Liver (tissue), 9 donors: ENCODE measurements around the gene SLC2A1. TPM values are rescaled to one million over a fixed set of nuclear protein-coding genes. Genes with fewer than 3 reads are reported as not detected.

Experiments used
- DNase-seq: peaks from one replicate; pipeline ENCODE4 v3.0.0-alpha.2; 2017; ENCODE audit warnings: low spot score
- H3K27ac ChIP-seq, 2 donors: one replicate each; pipeline ENCODE4 v1.7.0; 2013; ENCODE audit warnings: inconsistent platforms in 2 of 2, low read length in 2 of 2, control low read depth in 1 of 2, low read depth in 1 of 2, mild to moderate bottlenecking in 1 of 2
- H3K27me3 ChIP-seq, 4 donors: one replicate each; pipeline versions ENCODE4 v1.6.1 to v1.7.0; 2013; ENCODE audit warnings: low read length in 3 of 4, inconsistent platforms in 1 of 4, mild to moderate bottlenecking in 1 of 4, moderate library complexity in 1 of 4; ENCODE audit not compliant: control insufficient read depth in 4 of 4, insufficient read depth in 4 of 4
- H3K36me3 ChIP-seq, 4 donors: one replicate each; pipeline versions ENCODE4 v1.6.1 to v1.7.0; 2013; ENCODE audit warnings: low read length in 3 of 4, mild to moderate bottlenecking in 3 of 4, low read depth in 1 of 4, moderate library complexity in 1 of 4; ENCODE audit not compliant: control insufficient read depth in 4 of 4, insufficient read depth in 3 of 4
- H3K4me1 ChIP-seq, 4 donors: one replicate each; pipeline versions ENCODE4 v1.6.1 to v1.7.0; 2013; ENCODE audit warnings: low read length in 3 of 4, mild to moderate bottlenecking in 3 of 4, moderate library complexity in 1 of 4; ENCODE audit not compliant: control insufficient read depth in 4 of 4, insufficient read depth in 4 of 4
- H3K4me3 ChIP-seq, 3 donors: one replicate each; pipeline versions ENCODE4 v1.6.1 to v1.7.0; 2013; ENCODE audit warnings: low read length in 3 of 3, control low read depth in 1 of 3, low read depth in 1 of 3, mild to moderate bottlenecking in 1 of 3
- H3K9ac ChIP-seq, 2 donors: one replicate each; pipeline ENCODE4 v1.7.0; 2013; ENCODE audit warnings: low read length in 2 of 2, mild to moderate bottlenecking in 2 of 2, moderate library complexity in 2 of 2, control low read depth in 1 of 2, low read depth in 1 of 2
- H3K9me3 ChIP-seq, 4 donors: one replicate each; pipeline versions ENCODE4 v1.6.1 to v1.7.0; 2013; ENCODE audit warnings: low read length in 3 of 4; ENCODE audit not compliant: control insufficient read depth in 4 of 4
- EGR1 ChIP-seq, 2 donors: IDR thresholded peaks; 2 replicates each; pipeline ENCODE4 v1.6.1; 2016 to 2018; ENCODE audit warnings: antibody characterized with exemption in 2 of 2, low read depth in 2 of 2
- FOXA1 ChIP-seq: IDR thresholded peaks from 2 replicates; pipeline ENCODE4 v1.6.1; 2016; ENCODE audit warnings: antibody characterized with exemption
- HNF4A ChIP-seq, 2 donors: conservative IDR thresholded peaks; 2 replicates each; pipeline ENCODE4 v1.6.1; 2016; ENCODE audit warnings: antibody characterized with exemption in 2 of 2, mild to moderate bottlenecking in 2 of 2
- HNF4G ChIP-seq: IDR thresholded peaks from 2 replicates; pipeline ENCODE4 v1.6.1; 2016; ENCODE audit warnings: antibody characterized with exemption
- JUND ChIP-seq, 2 donors: IDR thresholded peaks; 2 replicates each; pipeline ENCODE4 v1.6.1; 2016; ENCODE audit warnings: antibody characterized with exemption in 2 of 2
- RAD21 ChIP-seq, 2 donors: IDR thresholded peaks; 2 replicates each; pipeline ENCODE4 v1.6.1; 2016; ENCODE audit warnings: antibody characterized with exemption in 2 of 2, mild to moderate bottlenecking in 2 of 2
- RXRA ChIP-seq, 2 donors: IDR thresholded peaks; 2 replicates each; pipeline ENCODE4 v1.6.1; 2017 to 2018; ENCODE audit warnings: antibody characterized with exemption in 2 of 2, mild to moderate bottlenecking in 1 of 2
- TAF1 ChIP-seq: conservative IDR thresholded peaks from 2 replicates; pipeline ENCODE4 v1.6.1; 2016; ENCODE audit warnings: antibody characterized with exemption, mild to moderate bottlenecking
- WGBS: extraction: QIAGEN DNeasy Blood & Tissue Kit; methylation state at CpG from one replicate; pipeline ENCODE4 v1.1.7; 2013; 5-methylcytosine and 5-hydroxymethylcytosine counted together
- polyA plus RNA-seq, 2 donors: library from polyadenylated mRNA; stranded (reverse) in 1 of 2; unstranded in 1 of 2; fragments of 200-250 nt in 1 of 2; fragments of >200 nt in 1 of 2; fragmentation: Nextera tagmentation in 1 of 2; extraction: Ambion mirVana in 1 of 2; gene quantifications; one replicate each; pipeline versions ENCODE4 v1.2.1 to v1.2.3, GENCODE V29; 2013 to 2015
- total RNA-seq, 2 donors: library from RNA; depleted of rRNA; stranded (reverse); fragments of >200 nt; gene quantifications; one replicate each; pipeline ENCODE4 v1.2.3, GENCODE V29; 2014
- TF ChIP-seq, protein P1 (sequence below): fragments of 150-350 bp; IDR thresholded peaks from 2 replicates; pipeline ENCODE4 v1.5.1; 2017; ENCODE audit warnings: improper control_type of control experiment, low read depth, low read length; ENCODE audit not compliant: missing input control
- TF ChIP-seq, protein P2 (sequence below): IDR thresholded peaks from 2 replicates; pipeline ENCODE4 v1.6.1; 2016; ENCODE audit warnings: antibody characterized with exemption
- TF ChIP-seq, protein P3 (sequence below): IDR thresholded peaks from 2 replicates; pipeline ENCODE4 v1.6.1; 2016; ENCODE audit warnings: antibody characterized with exemption, mild to moderate bottlenecking
- donor health status: healthy.
- donor health status: healthy.
- donor health status: healthy.
- donor health status: healthy.
- donor health status: healthy.

Gene SLC2A1
- total and polyA plus RNA-seq, 4 donors, result 1.1 to 675 (median 3.0) TPM

DNA sequence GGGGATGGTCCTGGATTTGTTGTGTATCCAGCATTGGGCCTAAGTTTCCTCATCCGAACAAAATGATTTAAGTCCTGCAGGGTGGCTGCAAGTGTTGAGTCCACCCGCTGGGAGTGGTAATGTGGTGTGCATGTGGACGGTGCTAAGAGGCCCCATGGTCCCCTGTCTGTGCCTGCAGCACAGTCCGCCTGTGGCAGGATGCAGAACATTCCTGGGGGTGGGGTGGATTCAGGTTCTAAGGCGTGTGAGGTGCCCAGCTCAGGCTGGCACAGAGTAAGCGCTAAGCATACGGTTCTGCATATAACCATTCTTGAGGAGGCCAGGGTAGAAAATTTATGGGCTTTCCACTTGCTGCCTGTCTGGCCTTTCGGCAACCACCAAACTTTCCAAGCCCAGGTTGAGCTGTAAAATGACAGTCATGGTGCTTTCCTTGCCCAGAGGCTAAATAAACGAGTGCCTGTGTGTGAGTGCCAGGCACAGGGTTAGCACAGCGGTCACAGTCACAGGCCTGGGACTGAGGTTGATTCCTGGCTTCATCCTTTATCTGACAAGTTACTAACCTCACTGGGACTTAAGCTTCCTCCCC lies 30.7 kb downstream of the SLC2A1 start:
- Histone ChIP-seq H3K27ac (no peak overlapping the region), H3K4me3 (no peak overlapping the region), H3K9me3 (no peaks in the 10 kb centered on the region), H3K36me3 (peaks cover 0 to 6% (median 1%) of the 10 kb centered on the region in 4 donors), H3K9ac (no peak overlapping the region), H3K4me1 (peaks cover 0 to 4% (median under 1%) of the 10 kb centered on the region in 4 donors), H3K27me3 (no peaks in the 10 kb centered on the region)
- TF ChIP-seq RAD21 (IDR thresholded peaks at IDR 0.05), result no peak
- no peak for TF ChIP-seq JUND (IDR thresholded peaks at IDR 0.05)
- TF ChIP-seq, protein P1, sequence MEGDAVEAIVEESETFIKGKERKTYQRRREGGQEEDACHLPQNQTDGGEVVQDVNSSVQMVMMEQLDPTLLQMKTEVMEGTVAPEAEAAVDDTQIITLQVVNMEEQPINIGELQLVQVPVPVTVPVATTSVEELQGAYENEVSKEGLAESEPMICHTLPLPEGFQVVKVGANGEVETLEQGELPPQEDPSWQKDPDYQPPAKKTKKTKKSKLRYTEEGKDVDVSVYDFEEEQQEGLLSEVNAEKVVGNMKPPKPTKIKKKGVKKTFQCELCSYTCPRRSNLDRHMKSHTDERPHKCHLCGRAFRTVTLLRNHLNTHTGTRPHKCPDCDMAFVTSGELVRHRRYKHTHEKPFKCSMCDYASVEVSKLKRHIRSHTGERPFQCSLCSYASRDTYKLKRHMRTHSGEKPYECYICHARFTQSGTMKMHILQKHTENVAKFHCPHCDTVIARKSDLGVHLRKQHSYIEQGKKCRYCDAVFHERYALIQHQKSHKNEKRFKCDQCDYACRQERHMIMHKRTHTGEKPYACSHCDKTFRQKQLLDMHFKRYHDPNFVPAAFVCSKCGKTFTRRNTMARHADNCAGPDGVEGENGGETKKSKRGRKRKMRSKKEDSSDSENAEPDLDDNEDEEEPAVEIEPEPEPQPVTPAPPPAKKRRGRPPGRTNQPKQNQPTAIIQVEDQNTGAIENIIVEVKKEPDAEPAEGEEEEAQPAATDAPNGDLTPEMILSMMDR, result no peak
- TF ChIP-seq, protein P2, sequence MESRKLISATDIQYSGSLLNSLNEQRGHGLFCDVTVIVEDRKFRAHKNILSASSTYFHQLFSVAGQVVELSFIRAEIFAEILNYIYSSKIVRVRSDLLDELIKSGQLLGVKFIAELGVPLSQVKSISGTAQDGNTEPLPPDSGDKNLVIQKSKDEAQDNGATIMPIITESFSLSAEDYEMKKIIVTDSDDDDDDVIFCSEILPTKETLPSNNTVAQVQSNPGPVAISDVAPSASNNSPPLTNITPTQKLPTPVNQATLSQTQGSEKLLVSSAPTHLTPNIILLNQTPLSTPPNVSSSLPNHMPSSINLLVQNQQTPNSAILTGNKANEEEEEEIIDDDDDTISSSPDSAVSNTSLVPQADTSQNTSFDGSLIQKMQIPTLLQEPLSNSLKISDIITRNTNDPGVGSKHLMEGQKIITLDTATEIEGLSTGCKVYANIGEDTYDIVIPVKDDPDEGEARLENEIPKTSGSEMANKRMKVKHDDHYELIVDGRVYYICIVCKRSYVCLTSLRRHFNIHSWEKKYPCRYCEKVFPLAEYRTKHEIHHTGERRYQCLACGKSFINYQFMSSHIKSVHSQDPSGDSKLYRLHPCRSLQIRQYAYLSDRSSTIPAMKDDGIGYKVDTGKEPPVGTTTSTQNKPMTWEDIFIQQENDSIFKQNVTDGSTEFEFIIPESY, result no peak
- no peak for TF ChIP-seq FOXA1
- peak; percentile 41 for DNase-seq
- 93% methylated on average over 10 of the region's 10 CpGs for WGBS

DNA sequence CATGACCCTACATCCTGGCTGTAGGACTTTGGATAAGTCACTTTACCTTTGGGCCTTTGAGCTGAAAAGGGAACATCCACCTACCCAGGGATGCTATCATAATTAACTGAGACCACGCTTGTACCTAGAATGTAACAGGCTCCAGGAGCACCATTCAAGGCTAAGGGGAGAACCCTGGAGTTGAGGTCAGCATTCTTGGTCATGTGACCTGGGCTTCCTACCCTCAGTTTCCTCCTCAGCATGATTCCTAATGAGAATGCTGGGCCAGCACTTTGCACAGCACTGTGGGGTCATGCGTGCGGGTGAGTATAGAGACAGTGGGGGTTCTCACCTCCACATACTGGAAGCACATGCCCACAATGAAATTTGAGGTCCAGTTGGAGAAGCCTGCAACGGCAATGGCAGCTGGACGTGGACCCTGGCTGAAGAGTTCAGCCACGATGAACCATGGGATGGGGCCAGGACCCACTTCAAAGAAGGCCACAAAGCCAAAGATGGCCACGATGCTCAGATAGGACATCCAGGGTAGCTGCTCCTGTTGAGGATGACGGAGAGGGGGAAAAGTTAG lies 31.3 kb downstream of the SLC2A1 start:
- Histone ChIP-seq H3K27me3 (no peaks in the 10 kb centered on the region), H3K9me3 (no peaks in the 10 kb centered on the region), H3K4me3 (no peak overlapping the region), H3K4me1 (peaks cover 0 to 3% (median under 1%) of the 10 kb centered on the region in 4 donors), H3K36me3 (peaks cover 0 to 6% (median 1%) of the 10 kb centered on the region in 4 donors), H3K27ac (no peak overlapping the region), H3K9ac (no peak overlapping the region)
- no peak for DNase-seq
- no peak for TF ChIP-seq EGR1 (IDR thresholded peaks at IDR 0.05; ENCODE audit: low read depth in 2 of 2)
- no peak for TF ChIP-seq RXRA (IDR thresholded peaks at IDR 0.05)
- TF ChIP-seq, protein P3, sequence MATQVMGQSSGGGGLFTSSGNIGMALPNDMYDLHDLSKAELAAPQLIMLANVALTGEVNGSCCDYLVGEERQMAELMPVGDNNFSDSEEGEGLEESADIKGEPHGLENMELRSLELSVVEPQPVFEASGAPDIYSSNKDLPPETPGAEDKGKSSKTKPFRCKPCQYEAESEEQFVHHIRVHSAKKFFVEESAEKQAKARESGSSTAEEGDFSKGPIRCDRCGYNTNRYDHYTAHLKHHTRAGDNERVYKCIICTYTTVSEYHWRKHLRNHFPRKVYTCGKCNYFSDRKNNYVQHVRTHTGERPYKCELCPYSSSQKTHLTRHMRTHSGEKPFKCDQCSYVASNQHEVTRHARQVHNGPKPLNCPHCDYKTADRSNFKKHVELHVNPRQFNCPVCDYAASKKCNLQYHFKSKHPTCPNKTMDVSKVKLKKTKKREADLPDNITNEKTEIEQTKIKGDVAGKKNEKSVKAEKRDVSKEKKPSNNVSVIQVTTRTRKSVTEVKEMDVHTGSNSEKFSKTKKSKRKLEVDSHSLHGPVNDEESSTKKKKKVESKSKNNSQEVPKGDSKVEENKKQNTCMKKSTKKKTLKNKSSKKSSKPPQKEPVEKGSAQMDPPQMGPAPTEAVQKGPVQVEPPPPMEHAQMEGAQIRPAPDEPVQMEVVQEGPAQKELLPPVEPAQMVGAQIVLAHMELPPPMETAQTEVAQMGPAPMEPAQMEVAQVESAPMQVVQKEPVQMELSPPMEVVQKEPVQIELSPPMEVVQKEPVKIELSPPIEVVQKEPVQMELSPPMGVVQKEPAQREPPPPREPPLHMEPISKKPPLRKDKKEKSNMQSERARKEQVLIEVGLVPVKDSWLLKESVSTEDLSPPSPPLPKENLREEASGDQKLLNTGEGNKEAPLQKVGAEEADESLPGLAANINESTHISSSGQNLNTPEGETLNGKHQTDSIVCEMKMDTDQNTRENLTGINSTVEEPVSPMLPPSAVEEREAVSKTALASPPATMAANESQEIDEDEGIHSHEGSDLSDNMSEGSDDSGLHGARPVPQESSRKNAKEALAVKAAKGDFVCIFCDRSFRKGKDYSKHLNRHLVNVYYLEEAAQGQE, result no peak
- TF ChIP-seq RAD21 (IDR thresholded peaks at IDR 0.05), result no peak
- no peak for TF ChIP-seq HNF4A (conservative IDR thresholded peaks at IDR 0.05)
- TF ChIP-seq TAF1, result no peak
- no peak for TF ChIP-seq JUND (IDR thresholded peaks at IDR 0.05)
- TF ChIP-seq HNF4G, result no peak
- TF ChIP-seq FOXA1, result no peak
- 96% methylated on average over 8 of the region's 8 CpGs for WGBS
